MM.1S (cell line): ENCODE data around the gene PDGFA.

Experiments used
- CTCF ChIP-seq: fragments of 300-600 bp; sonication (generic); IDR thresholded peaks from 2 replicates; pipeline ENCODE4 v1.5.1; 2016; ENCODE audit warnings: antibody characterized with exemption, low read length, mixed read lengths
- EZH2 ChIP-seq: fragments of 300-600 bp; sonication (generic); optimal IDR thresholded peaks from 2 replicates; pipeline ENCODE3; 2017; ENCODE audit warnings: low read depth, mild to moderate bottlenecking, antibody characterized with exemption, low read length, mixed read lengths
- EZH2phosphoT487 ChIP-seq: fragments of 300-600 bp; sonication (generic); IDR thresholded peaks from 2 replicates; pipeline ENCODE4 v1.6.1; 2018; ENCODE audit warnings: antibody characterized with exemption, low read length

- TF ChIP-seq CTCF (no peak), EZH2phosphoT487 (no peak), EZH2 (no peak)
Measured at GRCh38 chr7:522951-523314, 3.3 kb upstream of the PDGFA start.
